K562 (cell line): ENCODE results near the gene GAL. TPM values are rescaled to one million over a fixed set of nuclear protein-coding genes. Genes with fewer than 3 reads are reported as not detected.

Source experiments
- HDAC2 ChIP-seq: fragments of 450-650 bp; IDR thresholded peaks from 2 replicates; pipeline ENCODE4 v1.6.1; 2016; ENCODE audit warnings: mild to moderate bottlenecking
- ILF3 ChIP-seq: fragments of 450-650 bp; IDR thresholded peaks from 2 replicates; pipeline ENCODE4 v1.6.1; 2018; ENCODE audit warnings: antibody characterized with exemption, mild to moderate bottlenecking, moderate library complexity, borderline replicate concordance
- MGA ChIP-seq: fragments of 450-650 bp; IDR thresholded peaks from 2 replicates; pipeline ENCODE4 v1.6.1; 2016; ENCODE audit warnings: mild to moderate bottlenecking, moderate library complexity
- SIN3A ChIP-seq, 2 experiments: fragments of 150-350 bp in 1 of 2; IDR thresholded peaks; 2 replicates each; pipeline ENCODE4 v1.6.1; 2011 to 2016; ENCODE audit warnings: borderline replicate concordance in 2 of 2, low read depth in 2 of 2, low read length in 2 of 2, mild to moderate bottlenecking in 2 of 2, moderate library complexity in 2 of 2; ENCODE audit not compliant: control insufficient read depth in 1 of 2
- TBL1XR1 ChIP-seq, 2 experiments: IDR thresholded peaks; 2 replicates each; pipeline ENCODE4 v1.6.1; 2012; ENCODE audit warnings: improper control_type of control experiment in 2 of 2, low read length in 2 of 2, mild to moderate bottlenecking in 1 of 2
- ZBTB1 ChIP-seq: sonication (generic); formaldehyde crosslinking; IDR thresholded peaks from 2 replicates; pipeline ENCODE4 v1.8.1; 2023; ENCODE audit warnings: missing genetic modification reagents, low read depth, mild to moderate bottlenecking, borderline replicate concordance
- ZFX ChIP-seq: sonication (generic); formaldehyde crosslinking; IDR thresholded peaks from 2 replicates; pipeline ENCODE4 v1.8.0; 2022; ENCODE audit warnings: mild to moderate bottlenecking, missing genetic modification reagents, moderate library complexity
- ZNF277 ChIP-seq: fragments of 250-450 bp; sonication (Bioruptor Pico); IDR thresholded peaks from 2 replicates; pipeline ENCODE4 v1.8.0; 2022; ENCODE audit warnings: inconsistent platforms, mild to moderate bottlenecking, moderate library complexity, borderline replicate concordance
- ZNF644 ChIP-seq: fragments of 200-800 bp; sonication (Bioruptor generic); IDR thresholded peaks from 2 replicates; pipeline ENCODE4 v1.6.1; 2016; ENCODE audit warnings: low read depth, missing genetic modification characterization, missing compliant biosample characterization
- ZNF79 ChIP-seq: fragments of 250-450 bp; sonication (Bioruptor Pico); IDR thresholded peaks from 2 replicates; pipeline ENCODE4 v1.4.0; 2020; ENCODE audit warnings: low read depth, mild to moderate bottlenecking, moderate library complexity
- polyA plus RNA-seq, 8 experiments: library from polyadenylated mRNA; depleted of rRNA in 4 of 8; stranded (reverse) in 5 of 8; unstranded in 3 of 8; fragments of >200 nt; fragmentation: Nextera tagmentation in 2 of 8; fragmentation: Illumina TruSeq in 1 of 8; extraction: Ambion mirVana in 2 of 8; extraction: Trizol in 1 of 8; gene quantifications; 2 replicates each; pipeline versions ENCODE4 v1.2.1 to v1.2.3, GENCODE V29; 2011 to 2014; ENCODE audit warnings: inconsistent platforms in 1 of 8, missing spikeins in 1 of 8
- total RNA-seq, 7 experiments: library from RNA; depleted of rRNA in 6 of 7; stranded (reverse); fragments of >200 nt in 6 of 7; fragmentation: Illumina TruSeq in 2 of 7; extraction: Trizol in 2 of 7; gene quantifications; 2 replicates each; pipeline versions ENCODE4 v1.2.1 to v1.2.3, GENCODE V29; 2011 to 2021; ENCODE audit warnings: low replicate concordance in 1 of 7
- TF ChIP-seq, protein P1 (sequence below): conservative IDR thresholded peaks from 2 replicates; pipeline ENCODE4 v1.6.1; 2011; ENCODE audit warnings: low read depth, mild to moderate bottlenecking, low read length; ENCODE audit not compliant: control insufficient read depth

GAL gene
- total and polyA plus RNA-seq, 9 of the 15 experiments (the other 6 are each of a cell fraction or from before 2014, with no cell fraction given): 10.6 to 119 (median 36.3) TPM

DNA sequence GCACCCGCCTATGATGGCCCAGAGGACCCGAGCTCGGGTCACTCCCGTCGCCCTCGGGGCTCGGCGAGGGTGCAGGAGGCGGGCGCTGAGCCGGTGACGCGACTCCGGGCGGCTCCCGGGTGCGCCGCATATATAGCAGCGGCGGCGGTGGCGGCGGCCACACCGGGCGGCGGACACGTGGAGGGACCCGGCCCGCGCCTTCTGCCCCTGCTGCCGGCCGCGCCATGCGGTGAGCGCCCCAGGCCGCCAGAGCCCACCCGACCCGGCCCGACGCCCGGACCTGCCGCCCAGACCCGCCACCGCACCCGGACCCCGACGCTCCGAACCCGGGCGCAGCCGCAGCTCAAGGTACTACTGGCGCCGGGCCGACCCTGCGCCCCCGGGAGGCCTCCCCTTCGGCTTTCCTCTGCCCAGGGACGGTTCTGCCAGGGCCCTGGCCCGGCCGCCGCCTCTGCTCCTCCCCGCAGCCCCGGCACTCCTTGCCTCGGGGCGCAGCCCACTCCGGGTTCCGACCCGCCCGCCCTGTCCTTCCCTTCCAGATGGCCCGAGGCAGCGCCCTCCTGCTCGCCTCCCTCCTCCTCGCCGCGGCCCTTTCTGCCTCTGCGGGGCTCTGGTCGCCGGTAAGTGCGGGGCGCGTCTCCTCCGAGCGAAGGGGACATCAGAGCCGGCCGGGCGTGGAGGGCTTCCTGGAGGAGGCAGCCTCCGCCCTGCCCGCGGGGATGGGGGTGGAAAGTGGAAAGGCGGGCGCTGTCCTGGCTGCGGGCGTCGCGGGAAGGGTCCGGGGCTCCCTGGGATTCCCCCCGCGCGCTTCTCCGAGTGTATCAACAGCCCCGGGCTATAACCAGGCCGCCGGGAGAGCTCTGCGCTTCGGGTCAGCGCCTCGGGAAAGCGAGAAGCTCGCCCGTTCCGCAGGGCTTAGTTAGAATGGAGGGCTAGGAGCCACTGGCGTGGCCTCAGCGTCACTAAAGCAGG, at the start of gene GAL (continued):
- no peak for TF ChIP-seq ZNF644
- TF ChIP-seq HDAC2: peak; percentile 78
- 0 out of 2 replicates have a peak, but pooled peaks have one; percentile 33 for TF ChIP-seq ZBTB1
- TF ChIP-seq ILF3: no peak
- peak in 1 of 2 experiments; percentile 91; a peak in 1 of 4 replicates for TF ChIP-seq SIN3A (IDR thresholded peaks at IDR 0.05; ENCODE audit: borderline replicate concordance in 2 of 2, control insufficient read depth in 1 of 2, low read depth in 2 of 2, low read length in 2 of 2)
- no peak for TF ChIP-seq TBL1XR1 (IDR thresholded peaks at IDR 0.05; ENCODE audit: low read length in 2 of 2)
- TF ChIP-seq MGA: no peak
- TF ChIP-seq ZFX (CRISPR knock-in tag): peak; percentile 62
- TF ChIP-seq, protein P1, sequence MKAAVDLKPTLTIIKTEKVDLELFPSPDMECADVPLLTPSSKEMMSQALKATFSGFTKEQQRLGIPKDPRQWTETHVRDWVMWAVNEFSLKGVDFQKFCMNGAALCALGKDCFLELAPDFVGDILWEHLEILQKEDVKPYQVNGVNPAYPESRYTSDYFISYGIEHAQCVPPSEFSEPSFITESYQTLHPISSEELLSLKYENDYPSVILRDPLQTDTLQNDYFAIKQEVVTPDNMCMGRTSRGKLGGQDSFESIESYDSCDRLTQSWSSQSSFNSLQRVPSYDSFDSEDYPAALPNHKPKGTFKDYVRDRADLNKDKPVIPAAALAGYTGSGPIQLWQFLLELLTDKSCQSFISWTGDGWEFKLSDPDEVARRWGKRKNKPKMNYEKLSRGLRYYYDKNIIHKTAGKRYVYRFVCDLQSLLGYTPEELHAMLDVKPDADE: peak; percentile 78
- TF ChIP-seq ZNF79 (CRISPR knock-in tag): no peak
- TF ChIP-seq ZNF277: no peak
